KMS-11 (cell line): Measurements from ENCODE around the gene VLDLR.

Experiments used
- H2AFZ ChIP-seq: fragments of 200-600 bp; sonication (generic); 2 replicates; pipeline ENCODE4 v1.6.1; 2016; ENCODE audit warnings: antibody characterized with exemption, mixed run types, low read depth
- H3K27ac ChIP-seq: fragments of 200-600 bp; sonication (generic); 2 replicates; pipeline ENCODE4 v1.6.1; 2016; ENCODE audit warnings: mild to moderate bottlenecking, mixed run types
- H3K27me3 ChIP-seq: fragments of 200-600 bp; sonication (generic); 2 replicates; pipeline ENCODE4 v1.6.1; 2017; ENCODE audit warnings: mild to moderate bottlenecking, low read depth, mixed run types, moderate library complexity; ENCODE audit not compliant: insufficient read depth
- H3K36me3 ChIP-seq: fragments of 200-600 bp; sonication (generic); 2 replicates; pipeline ENCODE4 v1.6.1; 2017; ENCODE audit warnings: mild to moderate bottlenecking, mixed run types; ENCODE audit not compliant: insufficient read depth
- H3K4me1 ChIP-seq: fragments of 200-600 bp; sonication (generic); 2 replicates; pipeline ENCODE4 v1.6.1; 2016; ENCODE audit warnings: mild to moderate bottlenecking, low read depth, mixed run types; ENCODE audit not compliant: poor library complexity, severe bottlenecking
- H3K4me2 ChIP-seq: fragments of 200-600 bp; sonication (generic); 2 replicates; pipeline ENCODE4 v1.7.0; 2016; ENCODE audit warnings: mild to moderate bottlenecking, mixed run types
- H3K4me3 ChIP-seq: fragments of 200-600 bp; sonication (generic); IDR thresholded peaks from 2 replicates; pipeline ENCODE4 v1.6.1; 2017; ENCODE audit warnings: low read depth, low read length, mixed read lengths; ENCODE audit not compliant: insufficient read depth
- H3K79me2 ChIP-seq: fragments of 200-600 bp; sonication (generic); 2 replicates; pipeline ENCODE4 v1.6.1; 2016; ENCODE audit warnings: low read depth, mixed run types; ENCODE audit not compliant: insufficient read depth
- H3K9ac ChIP-seq: fragments of 200-600 bp; sonication (generic); 2 replicates; pipeline ENCODE4 v1.6.1; 2016; ENCODE audit warnings: mild to moderate bottlenecking, mixed run types
- H4K20me1 ChIP-seq: fragments of 200-600 bp; sonication (generic); 2 replicates; pipeline ENCODE4 v1.6.1; 2016; ENCODE audit warnings: mild to moderate bottlenecking, mixed run types; ENCODE audit not compliant: insufficient read depth
- TF ChIP-seq, protein P1 (sequence below): fragments of 200-600 bp; sonication (generic); conservative IDR thresholded peaks from 2 replicates; pipeline ENCODE4 v1.6.1; 2017; ENCODE audit warnings: low read depth, mild to moderate bottlenecking, antibody characterized with exemption, low read length, moderate library complexity, mixed read lengths

The VLDLR gene

DNA sequence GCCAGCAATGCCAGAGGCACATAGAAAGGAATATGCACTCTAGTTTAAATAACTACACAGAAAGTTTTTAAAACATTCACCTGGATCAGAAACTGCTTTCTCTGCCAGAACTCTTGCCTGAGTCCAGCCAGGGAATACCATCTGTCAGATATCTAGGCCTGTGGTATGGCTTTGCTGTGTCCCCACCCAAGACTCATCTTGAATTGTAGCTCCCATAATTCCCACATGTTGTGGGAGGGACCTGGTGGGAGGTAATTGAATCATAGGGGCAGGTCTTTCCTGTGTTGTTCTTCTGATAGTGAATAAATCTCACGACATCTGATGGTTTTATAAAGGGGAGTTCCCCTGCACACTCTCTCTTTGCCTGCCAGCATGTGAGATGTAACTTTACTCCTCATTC is 54.2 kb downstream of the VLDLR start:
- no peak overlapping the region for H2AFZ ChIP-seq
- H3K4me2 ChIP-seq, result no peak overlapping the region
- no peaks in the 10 kb centered on the region for H3K27me3 ChIP-seq
- no peaks in the 10 kb centered on the region for H3K79me2 ChIP-seq
- H3K36me3 ChIP-seq, result no peaks in the 10 kb centered on the region
- H3K4me3 ChIP-seq, result no peak overlapping the region
- no peak overlapping the region for H3K27ac ChIP-seq
- no peaks in the 10 kb centered on the region for H4K20me1 ChIP-seq
- TF ChIP-seq, protein P1, sequence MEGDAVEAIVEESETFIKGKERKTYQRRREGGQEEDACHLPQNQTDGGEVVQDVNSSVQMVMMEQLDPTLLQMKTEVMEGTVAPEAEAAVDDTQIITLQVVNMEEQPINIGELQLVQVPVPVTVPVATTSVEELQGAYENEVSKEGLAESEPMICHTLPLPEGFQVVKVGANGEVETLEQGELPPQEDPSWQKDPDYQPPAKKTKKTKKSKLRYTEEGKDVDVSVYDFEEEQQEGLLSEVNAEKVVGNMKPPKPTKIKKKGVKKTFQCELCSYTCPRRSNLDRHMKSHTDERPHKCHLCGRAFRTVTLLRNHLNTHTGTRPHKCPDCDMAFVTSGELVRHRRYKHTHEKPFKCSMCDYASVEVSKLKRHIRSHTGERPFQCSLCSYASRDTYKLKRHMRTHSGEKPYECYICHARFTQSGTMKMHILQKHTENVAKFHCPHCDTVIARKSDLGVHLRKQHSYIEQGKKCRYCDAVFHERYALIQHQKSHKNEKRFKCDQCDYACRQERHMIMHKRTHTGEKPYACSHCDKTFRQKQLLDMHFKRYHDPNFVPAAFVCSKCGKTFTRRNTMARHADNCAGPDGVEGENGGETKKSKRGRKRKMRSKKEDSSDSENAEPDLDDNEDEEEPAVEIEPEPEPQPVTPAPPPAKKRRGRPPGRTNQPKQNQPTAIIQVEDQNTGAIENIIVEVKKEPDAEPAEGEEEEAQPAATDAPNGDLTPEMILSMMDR, result no peak
- no peaks in the 10 kb centered on the region for H3K4me1 ChIP-seq
- no peak overlapping the region for H3K9ac ChIP-seq

DNA sequence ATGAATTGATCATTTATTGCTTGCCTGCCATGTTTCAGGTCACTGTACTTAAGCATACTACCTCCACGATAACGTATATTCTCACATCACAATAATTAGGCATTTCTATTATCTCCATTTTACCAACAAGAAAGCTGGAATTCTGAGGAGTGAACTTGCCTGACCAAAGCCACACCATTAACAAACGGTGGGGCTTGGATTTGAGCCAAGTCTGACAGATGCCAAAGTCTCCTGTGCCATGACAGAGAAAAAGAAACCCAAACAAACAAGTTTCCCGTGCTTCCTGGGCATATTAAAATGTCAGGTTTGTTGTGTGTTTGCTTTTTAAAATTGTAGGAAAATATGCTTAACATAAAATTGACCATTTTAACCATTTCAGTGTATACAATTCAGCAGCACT is 54.9 kb downstream of the VLDLR start:
- Histone ChIP-seq H3K36me3 (no peaks in the 10 kb centered on the region), H2AFZ (no peak overlapping the region), H4K20me1 (no peaks in the 10 kb centered on the region), H3K27me3 (no peaks in the 10 kb centered on the region), H3K4me3 (no peak overlapping the region), H3K9ac (no peak overlapping the region), H3K4me2 (no peak overlapping the region), H3K27ac (no peak overlapping the region), H3K79me2 (no peaks in the 10 kb centered on the region), H3K4me1 (no peaks in the 10 kb centered on the region)
- TF ChIP-seq, protein P1, result no peak

DNA sequence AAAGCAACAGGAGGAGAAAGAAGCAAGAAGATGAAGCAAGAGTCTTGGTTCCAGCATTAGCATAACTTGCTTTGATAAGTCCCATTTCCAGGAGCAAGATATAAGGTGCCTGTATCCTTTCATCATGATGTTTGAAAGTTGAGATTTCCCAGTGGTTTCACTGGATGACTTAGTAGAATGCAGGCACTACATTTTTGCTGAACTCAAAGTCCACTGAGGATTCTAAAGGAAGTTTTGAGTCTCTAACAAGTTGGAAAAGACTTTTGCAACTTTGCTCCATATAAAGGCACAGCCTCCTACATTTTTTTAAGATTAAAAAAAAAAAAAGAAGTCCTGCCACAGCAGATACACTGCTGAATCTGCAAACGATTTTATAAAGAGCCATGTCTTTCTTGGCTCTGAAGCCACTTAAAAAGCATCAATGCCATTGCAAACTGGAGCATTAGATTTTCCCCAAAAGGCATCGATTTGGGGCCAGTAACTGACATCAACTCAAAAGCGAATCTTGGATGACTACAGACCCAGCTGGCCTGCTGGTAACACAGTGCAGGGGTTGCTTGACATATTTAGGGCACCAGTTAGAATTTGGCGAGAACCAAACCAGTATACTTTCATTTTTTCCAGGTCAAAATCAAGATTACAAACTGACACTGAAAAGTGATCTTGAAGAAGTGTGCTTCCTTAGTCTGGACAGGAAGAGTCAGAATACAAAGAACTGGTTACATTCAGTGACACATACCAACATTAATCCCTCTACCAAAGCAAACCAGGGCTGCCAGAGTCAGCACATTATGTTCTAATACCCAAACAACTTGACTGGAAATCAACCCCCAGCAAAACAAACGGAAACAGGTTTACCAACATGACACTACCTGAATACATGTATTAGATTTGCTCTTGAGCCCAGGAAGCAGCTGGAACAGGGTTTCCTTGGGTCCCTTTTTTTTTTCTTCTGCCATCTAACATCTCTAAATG is 56.6 kb downstream of the VLDLR start:
- Histone ChIP-seq H3K4me2 (no peak overlapping the region), H3K79me2 (no peaks in the 10 kb centered on the region), H3K27me3 (no peaks in the 10 kb centered on the region), H3K27ac (no peak overlapping the region), H2AFZ (no peak overlapping the region), H3K4me1 (no peaks in the 10 kb centered on the region), H3K9ac (no peak overlapping the region), H4K20me1 (no peaks in the 10 kb centered on the region), H3K4me3 (no peak overlapping the region), H3K36me3 (no peaks in the 10 kb centered on the region)
- TF ChIP-seq, protein P1, result no peak

DNA sequence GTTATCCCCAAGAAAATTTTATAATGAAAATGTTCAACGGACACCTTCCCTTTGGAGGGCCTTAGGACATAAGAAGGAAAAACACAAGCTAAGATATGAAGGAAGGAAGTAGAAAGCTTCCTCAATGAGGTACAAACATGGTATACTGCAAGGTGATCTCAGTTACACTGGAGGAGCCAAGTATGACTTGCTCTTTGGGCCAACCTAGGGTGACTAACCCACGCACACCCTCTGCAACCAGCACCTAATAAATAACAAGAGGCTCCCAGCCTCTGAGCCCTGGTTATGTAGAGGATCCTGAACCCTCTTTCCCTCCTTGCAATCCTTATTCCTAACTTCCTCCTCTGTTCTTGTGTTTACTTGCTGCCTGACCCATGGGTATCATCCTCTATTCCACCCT is 57.4 kb downstream of the VLDLR start:
- no peak overlapping the region for H2AFZ ChIP-seq
- H4K20me1 ChIP-seq, result no peaks in the 10 kb centered on the region
- H3K36me3 ChIP-seq, result no peaks in the 10 kb centered on the region
- no peaks in the 10 kb centered on the region for H3K4me1 ChIP-seq
- no peaks in the 10 kb centered on the region for H3K79me2 ChIP-seq
- H3K9ac ChIP-seq, result no peak overlapping the region
- H3K27ac ChIP-seq, result no peak overlapping the region
- no peaks in the 10 kb centered on the region for H3K27me3 ChIP-seq
- no peak overlapping the region for H3K4me3 ChIP-seq
- TF ChIP-seq, protein P1, result no peak
- no peak overlapping the region for H3K4me2 ChIP-seq
